HepG2 (cell line): Measurements from ENCODE around the gene GDAP1L1. TPM values are rescaled to one million over a fixed set of nuclear protein-coding genes. Genes with fewer than 3 reads are reported as not detected.

Source experiments
- AGO1 ChIP-seq: fragments of 200-400 bp; formaldehyde crosslinking; IDR thresholded peaks from 2 replicates; pipeline ENCODE4 v1.6.1; 2017; ENCODE audit warnings: mild to moderate bottlenecking, low read depth, low read length, moderate library complexity; ENCODE audit not compliant: poor library complexity, severe bottlenecking
- CC2D1A ChIP-seq: sonication (generic); formaldehyde crosslinking; IDR thresholded peaks from 2 replicates; pipeline ENCODE4 v1.8.1; 2023; ENCODE audit warnings: mild to moderate bottlenecking, missing genetic modification reagents
- EED ChIP-seq: sonication (generic); formaldehyde crosslinking; IDR thresholded peaks from 2 replicates; pipeline ENCODE4 v1.5.0; 2020; ENCODE audit warnings: mild to moderate bottlenecking, missing genetic modification reagents
- FOXO1 ChIP-seq: sonication (generic); formaldehyde crosslinking; IDR thresholded peaks from 2 replicates; pipeline ENCODE4 v1.4.0; 2020; ENCODE audit warnings: missing genetic modification reagents
- MBD4 ChIP-seq: IDR thresholded peaks from 2 replicates; pipeline ENCODE4 v1.6.1; 2012; ENCODE audit warnings: low read length, inconsistent platforms, borderline replicate concordance
- MEIS2 ChIP-seq: sonication (generic); formaldehyde crosslinking; IDR thresholded peaks from 2 replicates; pipeline ENCODE4 v1.9.0; 2021; ENCODE audit warnings: mild to moderate bottlenecking, missing genetic modification reagents
- PHF5A ChIP-seq: IDR thresholded peaks from one replicate; pipeline ENCODE4 v1.6.1; 2018; ENCODE audit warnings: low read depth, missing genetic modification reagents; ENCODE audit not compliant: unreplicated experiment
- RAD51 ChIP-seq: fragments of 450-650 bp; IDR thresholded peaks from 2 replicates; pipeline ENCODE4 v1.6.1; 2016; ENCODE audit warnings: borderline replicate concordance
- RXRA ChIP-seq: sonication (generic); formaldehyde crosslinking; IDR thresholded peaks from 2 replicates; pipeline ENCODE4 v1.5.1; 2020; ENCODE audit warnings: missing genetic modification reagents
- SNAPC2 ChIP-seq: sonication (generic); formaldehyde crosslinking; IDR thresholded peaks from 2 replicates; pipeline ENCODE4 v1.8.1; 2022; ENCODE audit warnings: mild to moderate bottlenecking, missing genetic modification reagents
- TEAD2 ChIP-seq: sonication (generic); formaldehyde crosslinking; IDR thresholded peaks from 2 replicates; pipeline ENCODE4 v1.9.0; 2021; ENCODE audit warnings: missing genetic modification reagents
- ZNF207 ChIP-seq: fragments of 450-650 bp; IDR thresholded peaks from 2 replicates; pipeline ENCODE4 v1.6.1; 2016; ENCODE audit warnings: antibody characterized with exemption, borderline replicate concordance
- ZNF30 ChIP-seq: sonication (generic); formaldehyde crosslinking; IDR thresholded peaks from 2 replicates; pipeline ENCODE4 v1.5.0; 2020; ENCODE audit warnings: mild to moderate bottlenecking, missing genetic modification reagents
- ZNF501 ChIP-seq: sonication (generic); formaldehyde crosslinking; IDR thresholded peaks from 2 replicates; pipeline ENCODE4 v1.5.1; 2020; ENCODE audit warnings: mild to moderate bottlenecking, moderate library complexity, missing genetic modification reagents
- ZNF768 ChIP-seq: sonication (generic); formaldehyde crosslinking; IDR thresholded peaks from 2 replicates; pipeline ENCODE4 v1.4.0; 2020; ENCODE audit warnings: missing genetic modification reagents
- polyA plus RNA-seq, 8 experiments: library from polyadenylated mRNA; depleted of rRNA in 3 of 8; stranded (reverse) in 7 of 8; unstranded in 1 of 8; fragments of >200 nt; fragmentation: Illumina TruSeq in 4 of 8; extraction: Trizol in 4 of 8; gene quantifications; 2 replicates each; pipeline versions ENCODE4 v1.2.1 to v1.2.3, GENCODE V29; 2011 to 2016; ENCODE audit warnings: low read depth in 4 of 8, missing spikeins in 1 of 8, mixed read lengths in 1 of 8; ENCODE audit not compliant: insufficient read depth in 1 of 8
- total RNA-seq, 5 experiments: library from RNA; depleted of rRNA; stranded (reverse); fragments of >200 nt; fragmentation: Illumina TruSeq; extraction: Trizol; gene quantifications; 2 replicates each; pipeline ENCODE4 v1.2.3, GENCODE V29; 2016; ENCODE audit warnings: low read depth in 1 of 5
- TF ChIP-seq, protein P1 (sequence below): sonication (generic); formaldehyde crosslinking; conservative IDR thresholded peaks from 2 replicates; pipeline ENCODE4 v1.4.0; 2020; ENCODE audit warnings: missing genetic modification reagents
- TF ChIP-seq, protein P2 (sequence below): sonication (generic); formaldehyde crosslinking; IDR thresholded peaks from 2 replicates; pipeline ENCODE4 v1.4.0; 2020; ENCODE audit warnings: missing genetic modification reagents; ENCODE audit errors: not compliant biosample characterization
- TF ChIP-seq, protein P3 (sequence below): fragments of 450-650 bp; IDR thresholded peaks from 2 replicates; pipeline ENCODE4 v1.6.1; 2017
- TF ChIP-seq, protein P4 (sequence below): sonication (generic); formaldehyde crosslinking; IDR thresholded peaks from 2 replicates; pipeline ENCODE4 v1.4.0; 2020; ENCODE audit warnings: missing genetic modification reagents

Gene GDAP1L1
- total and polyA plus RNA-seq, 2 of the 13 experiments (the other 11 are each of a cell fraction or from before 2014, with no cell fraction given), result 0.04 TPM; not detected in 1

DNA sequence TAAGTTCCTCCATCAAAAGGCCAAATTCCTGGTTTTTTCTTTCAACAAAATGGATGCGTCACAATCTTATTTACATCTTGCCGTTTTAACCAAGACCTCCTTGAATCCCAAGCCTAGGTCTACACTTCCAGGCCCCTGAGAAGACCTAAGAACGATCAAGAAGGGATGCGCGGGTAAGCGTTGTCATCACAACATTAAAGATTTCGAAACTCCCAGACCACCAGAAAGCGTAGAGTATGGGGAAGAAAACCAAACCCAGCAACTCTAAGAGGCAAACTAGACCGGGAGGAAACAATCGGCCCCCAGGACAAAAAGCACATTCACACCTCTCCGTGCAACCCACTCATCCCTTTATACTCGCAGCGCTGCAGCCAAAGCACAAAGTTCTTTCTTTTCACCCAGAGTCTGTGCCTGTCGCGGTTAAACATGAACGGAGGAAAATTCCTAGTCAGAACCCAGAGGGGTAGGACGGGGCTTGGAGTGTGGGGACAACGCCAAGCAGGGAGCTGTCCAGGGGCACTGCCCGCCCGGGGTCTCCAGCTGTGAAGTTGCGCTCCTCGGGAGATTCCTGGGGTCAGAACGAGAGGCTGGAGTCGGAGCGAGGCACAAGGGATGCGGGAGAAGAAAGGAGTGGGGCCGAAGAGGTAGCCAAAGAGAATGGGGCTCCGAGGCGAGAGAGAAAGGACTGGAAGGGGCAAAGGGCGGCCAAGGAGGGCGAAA, 37.3 kb upstream of the GDAP1L1 start (continued):
- TF ChIP-seq, protein P1, sequence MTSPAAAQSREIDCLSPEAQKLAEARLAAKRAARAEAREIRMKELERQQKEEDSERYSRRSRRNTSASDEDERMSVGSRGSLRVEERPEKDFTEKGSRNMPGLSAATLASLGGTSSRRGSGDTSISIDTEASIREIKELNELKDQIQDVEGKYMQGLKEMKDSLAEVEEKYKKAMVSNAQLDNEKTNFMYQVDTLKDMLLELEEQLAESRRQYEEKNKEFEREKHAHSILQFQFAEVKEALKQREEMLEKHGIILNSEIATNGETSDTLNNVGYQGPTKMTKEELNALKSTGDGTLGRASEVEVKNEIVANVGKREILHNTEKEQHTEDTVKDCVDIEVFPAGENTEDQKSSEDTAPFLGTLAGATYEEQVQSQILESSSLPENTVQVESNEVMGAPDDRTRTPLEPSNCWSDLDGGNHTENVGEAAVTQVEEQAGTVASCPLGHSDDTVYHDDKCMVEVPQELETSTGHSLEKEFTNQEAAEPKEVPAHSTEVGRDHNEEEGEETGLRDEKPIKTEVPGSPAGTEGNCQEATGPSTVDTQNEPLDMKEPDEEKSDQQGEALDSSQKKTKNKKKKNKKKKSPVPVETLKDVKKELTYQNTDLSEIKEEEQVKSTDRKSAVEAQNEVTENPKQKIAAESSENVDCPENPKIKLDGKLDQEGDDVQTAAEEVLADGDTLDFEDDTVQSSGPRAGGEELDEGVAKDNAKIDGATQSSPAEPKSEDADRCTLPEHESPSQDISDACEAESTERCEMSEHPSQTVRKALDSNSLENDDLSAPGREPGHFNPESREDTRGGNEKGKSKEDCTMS (CRISPR knock-in tag), result no peak
- TF ChIP-seq ZNF207 (no peak), FOXO1 (CRISPR knock-in tag) (peak; percentile 11; the same call in 1 of the 2 replicates), CC2D1A (CRISPR knock-in tag) (no peak), ZNF768 (CRISPR knock-in tag) (no peak; the same call in 1 of the 2 replicates), RAD51 (no peak), ZNF30 (peak; percentile 86), TEAD2 (CRISPR knock-in tag) (no peak), SNAPC2 (CRISPR knock-in tag) (no peak), MBD4 (no peak), MEIS2 (CRISPR knock-in tag) (no peak), AGO1 (no peak), EED (CRISPR knock-in tag) (0 out of 2 replicates have a peak, but pooled peaks have one; percentile 77), PHF5A (CRISPR knock-in tag) (peak; percentile 6), ZNF501 (CRISPR knock-in tag) (peak; percentile 59; the same call in 1 of the 2 replicates), RXRA (no peak)
- TF ChIP-seq, protein P2, sequence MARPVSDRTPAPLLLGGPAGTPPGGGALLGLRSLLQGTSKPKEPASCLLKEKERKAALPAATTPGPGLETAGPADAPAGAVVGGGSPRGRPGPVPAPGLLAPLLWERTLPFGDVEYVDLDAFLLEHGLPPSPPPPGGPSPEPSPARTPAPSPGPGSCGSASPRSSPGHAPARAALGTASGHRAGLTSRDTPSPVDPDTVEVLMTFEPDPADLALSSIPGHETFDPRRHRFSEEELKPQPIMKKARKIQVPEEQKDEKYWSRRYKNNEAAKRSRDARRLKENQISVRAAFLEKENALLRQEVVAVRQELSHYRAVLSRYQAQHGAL (CRISPR knock-in tag), result no peak
- TF ChIP-seq, protein P3, sequence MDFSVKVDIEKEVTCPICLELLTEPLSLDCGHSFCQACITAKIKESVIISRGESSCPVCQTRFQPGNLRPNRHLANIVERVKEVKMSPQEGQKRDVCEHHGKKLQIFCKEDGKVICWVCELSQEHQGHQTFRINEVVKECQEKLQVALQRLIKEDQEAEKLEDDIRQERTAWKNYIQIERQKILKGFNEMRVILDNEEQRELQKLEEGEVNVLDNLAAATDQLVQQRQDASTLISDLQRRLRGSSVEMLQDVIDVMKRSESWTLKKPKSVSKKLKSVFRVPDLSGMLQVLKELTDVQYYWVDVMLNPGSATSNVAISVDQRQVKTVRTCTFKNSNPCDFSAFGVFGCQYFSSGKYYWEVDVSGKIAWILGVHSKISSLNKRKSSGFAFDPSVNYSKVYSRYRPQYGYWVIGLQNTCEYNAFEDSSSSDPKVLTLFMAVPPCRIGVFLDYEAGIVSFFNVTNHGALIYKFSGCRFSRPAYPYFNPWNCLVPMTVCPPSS, result no peak
- TF ChIP-seq, protein P4, sequence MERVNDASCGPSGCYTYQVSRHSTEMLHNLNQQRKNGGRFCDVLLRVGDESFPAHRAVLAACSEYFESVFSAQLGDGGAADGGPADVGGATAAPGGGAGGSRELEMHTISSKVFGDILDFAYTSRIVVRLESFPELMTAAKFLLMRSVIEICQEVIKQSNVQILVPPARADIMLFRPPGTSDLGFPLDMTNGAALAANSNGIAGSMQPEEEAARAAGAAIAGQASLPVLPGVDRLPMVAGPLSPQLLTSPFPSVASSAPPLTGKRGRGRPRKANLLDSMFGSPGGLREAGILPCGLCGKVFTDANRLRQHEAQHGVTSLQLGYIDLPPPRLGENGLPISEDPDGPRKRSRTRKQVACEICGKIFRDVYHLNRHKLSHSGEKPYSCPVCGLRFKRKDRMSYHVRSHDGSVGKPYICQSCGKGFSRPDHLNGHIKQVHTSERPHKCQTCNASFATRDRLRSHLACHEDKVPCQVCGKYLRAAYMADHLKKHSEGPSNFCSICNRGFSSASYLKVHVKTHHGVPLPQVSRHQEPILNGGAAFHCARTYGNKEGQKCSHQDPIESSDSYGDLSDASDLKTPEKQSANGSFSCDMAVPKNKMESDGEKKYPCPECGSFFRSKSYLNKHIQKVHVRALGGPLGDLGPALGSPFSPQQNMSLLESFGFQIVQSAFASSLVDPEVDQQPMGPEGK (CRISPR knock-in tag), result no peak
